Measurements from ENCODE around the gene RER1.

Gene RER1

DNA sequence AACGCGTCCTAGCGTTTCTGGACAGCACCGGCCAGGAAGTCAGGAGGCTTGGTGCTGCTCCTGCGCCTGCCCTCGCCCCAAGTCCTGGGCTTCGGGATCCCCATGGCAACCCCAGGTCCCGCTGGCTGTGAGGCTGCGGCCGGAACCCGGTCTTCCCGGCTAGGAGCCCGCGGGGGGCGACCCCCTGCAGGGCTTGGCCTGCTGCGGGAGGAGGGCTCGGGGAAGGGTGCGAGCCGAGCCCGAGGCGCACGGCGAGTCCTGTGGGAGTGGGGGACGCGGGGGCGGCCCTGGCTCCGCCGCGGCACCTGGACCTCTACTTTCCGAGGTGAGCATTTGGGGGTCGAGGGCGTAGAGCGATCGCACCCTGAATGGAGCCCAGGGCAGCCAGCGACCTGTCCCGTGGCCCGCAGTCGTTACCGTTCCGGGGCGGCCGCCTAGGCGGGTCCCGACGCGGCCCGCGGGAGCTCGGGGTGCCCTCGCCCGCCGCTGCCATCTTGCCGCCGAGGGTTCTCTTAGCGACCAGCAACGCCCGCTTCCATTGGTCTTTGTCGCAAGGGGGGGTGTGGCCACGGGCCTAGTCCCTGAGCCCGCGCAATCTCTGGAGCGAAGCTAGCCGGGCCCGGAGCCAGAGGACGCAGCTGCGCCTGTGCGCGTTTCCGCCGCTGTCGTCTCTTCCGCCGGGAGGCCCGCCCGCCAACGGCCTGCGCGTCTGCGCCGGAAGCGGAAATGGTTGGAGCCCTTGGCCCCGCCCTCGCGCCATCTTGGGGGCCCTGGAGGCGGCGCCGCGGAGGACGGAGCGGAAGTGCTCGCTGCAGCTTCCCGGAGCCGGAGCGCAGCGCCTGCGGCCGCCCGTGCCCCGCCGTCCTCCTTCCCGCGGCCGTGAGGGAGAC is at the start of gene RER1, which contains the start of gene MORN1:
Gene RER1, plus strand, starts transcription at position 801 of the 890 bp plus-strand sequence. CDS start 3,950 bp downstream, outside the sequence.
Gene MORN1, minus strand, starts transcription at position 514 of the 890 bp plus-strand sequence. Its CDS starts 21 bp downstream, at position 493.
- DNase-seq (ENCODE audit: low spot score) = peak; percentile 99

GRCh38 chr1:2342384-2343022 is 49.1 kb upstream of the RER1 start:
- no peak for DNase-seq (ENCODE audit: low spot score)

DNA sequence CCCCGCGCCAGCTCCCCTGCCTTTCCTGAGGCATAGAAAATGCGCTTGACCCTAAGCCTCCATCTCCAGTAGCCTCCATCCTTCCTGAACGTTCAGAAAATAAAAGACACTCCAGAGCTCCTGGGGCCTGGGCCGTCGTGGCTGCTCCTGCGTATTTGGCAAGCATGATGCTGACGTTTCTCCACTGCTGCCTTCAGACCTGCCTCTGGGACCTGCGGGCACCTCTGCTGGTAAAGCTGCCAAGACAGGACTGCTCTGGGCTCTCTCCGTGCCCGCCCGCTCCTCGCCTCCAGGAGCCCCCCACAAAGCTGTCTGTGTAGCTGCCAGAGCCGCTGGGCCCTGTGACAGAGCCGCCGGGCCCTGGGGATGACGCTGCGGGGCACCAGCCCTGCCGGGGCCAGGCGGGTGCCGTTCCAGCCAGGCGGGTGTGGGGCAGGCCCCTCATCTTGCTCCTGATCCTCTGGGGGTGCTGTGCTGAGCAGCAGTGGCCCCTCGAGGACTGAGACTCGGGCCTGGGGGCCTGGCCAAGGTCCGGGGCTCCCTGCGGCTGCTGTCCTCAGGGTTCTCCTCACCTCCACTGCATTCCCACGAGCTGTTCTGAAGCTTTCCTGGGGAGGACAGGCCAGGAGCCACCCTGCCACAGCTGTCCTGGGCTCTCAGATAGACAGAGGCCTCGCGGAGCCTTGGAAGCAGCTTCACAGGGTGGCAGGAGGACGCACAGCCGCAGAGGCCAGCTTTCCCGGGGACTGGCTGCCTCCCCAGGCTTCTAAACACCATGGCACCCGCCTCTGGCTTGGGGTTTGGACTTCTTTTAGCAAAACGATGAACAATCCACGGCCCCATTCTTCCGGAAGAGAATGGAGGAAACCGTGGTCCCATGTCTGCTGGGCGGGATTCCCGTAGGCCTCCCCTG is 48.4 kb upstream of the RER1 start:
- DNase-seq (ENCODE audit: low spot score) = no peak

GRCh38 chr1:2344121-2344681 is 47.4 kb upstream of the RER1 start:
- no peak for DNase-seq (ENCODE audit: low spot score)

DNA sequence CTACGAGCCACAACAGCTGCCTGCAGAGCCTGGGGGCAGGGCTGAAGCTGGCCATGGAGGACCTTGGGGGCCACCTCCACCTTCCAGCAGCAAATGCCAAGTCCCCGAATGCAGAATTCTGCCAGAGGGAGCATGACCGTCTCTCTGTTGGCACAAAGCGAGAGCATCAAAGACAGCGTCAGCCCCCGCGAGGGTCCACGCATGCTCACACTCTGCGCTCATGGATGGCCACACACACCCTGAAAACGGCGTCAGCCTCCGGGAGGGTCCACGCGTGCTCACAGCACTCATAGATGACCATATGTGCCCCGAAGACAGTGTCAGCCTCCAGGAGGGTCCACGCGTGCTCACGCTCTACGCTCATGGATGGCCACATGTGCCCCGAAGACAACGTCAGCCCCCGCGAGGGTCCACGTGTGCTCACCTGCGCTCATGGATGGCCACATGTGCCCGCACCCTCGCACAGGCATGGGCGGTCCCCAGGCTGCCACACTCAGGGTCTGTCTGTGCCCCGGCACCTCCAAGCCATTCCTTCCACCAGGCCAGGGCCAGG is 46.8 kb upstream of the RER1 start:
- no peak for DNase-seq (ENCODE audit: low spot score)

DNA sequence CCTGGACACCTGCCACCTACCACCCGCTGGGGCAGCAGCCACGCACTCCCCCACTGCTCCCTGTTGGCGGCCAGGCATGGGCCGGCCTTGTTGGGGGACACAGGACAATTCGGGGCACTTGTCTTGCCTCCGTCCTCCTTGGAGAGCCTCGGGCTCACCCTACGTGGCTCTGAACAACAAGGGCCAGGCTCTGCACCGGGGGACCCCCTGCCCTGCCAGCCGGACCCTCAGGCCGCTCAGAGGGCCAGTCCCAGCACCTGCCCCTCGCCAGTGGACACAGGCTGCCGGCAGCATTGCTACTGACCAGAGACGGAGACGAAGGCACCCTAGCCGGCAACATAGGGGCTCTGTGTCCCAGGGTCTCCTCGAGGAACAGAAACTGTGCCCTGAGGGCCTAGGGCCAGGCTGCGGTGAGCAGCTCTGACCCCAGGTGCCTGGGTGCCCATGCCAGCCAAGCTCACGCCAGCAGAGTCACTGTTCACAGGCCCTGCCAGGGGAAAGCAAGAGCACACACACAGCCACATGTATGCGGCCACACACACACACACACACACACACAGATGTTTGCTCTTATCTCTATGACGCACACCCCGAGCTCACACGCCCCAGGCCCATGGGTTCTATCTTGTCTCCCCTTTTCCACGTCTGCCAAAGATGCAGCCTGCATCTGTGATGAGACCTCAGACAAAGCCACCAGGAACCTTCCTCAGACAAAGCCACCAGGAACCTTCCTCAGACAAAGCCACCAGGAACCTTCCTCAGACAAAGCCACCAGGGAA is 46.2 kb upstream of the RER1 start:
- no peak for DNase-seq (ENCODE audit: low spot score)

GRCh38 chr1:2346691-2347408 is 44.8 kb upstream of the RER1 start:
- DNase-seq (ENCODE audit: low spot score) = no peak

DNA sequence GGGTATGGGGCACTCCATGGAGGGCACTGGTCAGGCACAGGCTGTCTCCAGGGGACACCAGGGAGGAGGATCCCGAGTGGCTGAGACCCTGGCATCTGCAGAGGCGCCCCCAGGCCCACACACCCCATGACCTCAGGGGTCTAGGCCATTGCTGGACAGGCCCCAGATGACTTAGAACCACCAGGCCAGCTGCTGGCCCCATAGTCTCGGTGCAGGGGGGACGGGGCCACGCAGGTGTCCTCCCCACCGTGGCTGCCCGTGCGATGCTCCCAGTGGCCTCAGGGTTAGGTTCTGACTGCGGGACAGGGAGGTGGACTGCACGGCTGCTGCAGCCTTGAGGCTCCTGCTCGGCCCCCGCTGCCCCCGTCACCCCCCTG is 44.2 kb upstream of the RER1 start:
- no peak for DNase-seq (ENCODE audit: low spot score)

- no peak for DNase-seq (ENCODE audit: low spot score)
Observed at GRCh38 chr1:2347896-2348295, 43.7 kb upstream of the RER1 start.

DNA sequence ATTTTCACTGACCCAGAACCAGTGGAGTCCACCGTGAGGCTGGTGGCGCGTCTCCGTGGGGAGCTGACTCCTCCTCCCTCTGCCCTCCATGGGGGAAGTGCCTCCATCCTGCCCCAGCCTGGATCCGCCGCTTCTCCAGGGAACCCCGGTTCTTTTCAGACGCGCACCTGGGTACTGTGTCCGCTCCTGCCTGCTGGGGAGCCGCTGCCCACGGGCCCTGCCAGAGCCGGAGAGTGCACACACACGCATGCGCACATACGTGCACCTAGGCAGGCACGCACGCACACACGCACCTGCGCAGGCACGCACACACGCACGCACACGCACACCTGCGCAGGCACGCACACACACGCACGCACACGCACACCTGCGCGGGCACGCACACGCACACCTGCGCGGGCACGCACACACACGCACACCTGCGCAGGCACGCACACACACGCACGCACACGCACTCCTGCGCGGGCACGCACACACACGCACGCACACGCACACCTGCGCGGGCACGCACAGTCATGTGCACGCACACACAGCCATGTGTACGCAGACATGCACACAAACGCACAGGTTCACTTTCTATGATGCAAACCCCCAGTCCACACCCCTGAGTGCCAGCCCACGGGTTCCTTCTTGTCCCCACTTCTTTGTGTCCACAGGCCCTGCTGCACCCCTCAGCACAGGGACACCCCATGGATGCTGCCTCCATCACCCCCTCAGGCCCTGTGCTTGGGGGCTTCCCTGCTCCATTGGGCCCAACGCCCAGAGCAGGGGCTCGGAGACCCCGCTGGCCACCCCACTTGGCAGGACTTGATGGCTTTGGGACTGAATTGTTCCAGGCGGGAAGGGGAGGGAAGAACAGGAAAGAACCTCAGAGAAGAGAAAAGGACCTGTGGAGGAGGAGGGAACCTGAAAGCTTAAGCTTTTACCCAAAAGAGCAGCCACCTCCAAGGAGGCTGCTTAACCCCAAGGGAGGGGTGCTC is 43.0 kb upstream of the RER1 start:
- DNase-seq (ENCODE audit: low spot score) = no peak

- no peak for DNase-seq (ENCODE audit: low spot score)
Observed at GRCh38 chr1:2349806-2350205, 41.8 kb upstream of the RER1 start.

GRCh38 chr1:2350501-2350900 is 41.1 kb upstream of the RER1 start:
- no peak for DNase-seq (ENCODE audit: low spot score)

DNA sequence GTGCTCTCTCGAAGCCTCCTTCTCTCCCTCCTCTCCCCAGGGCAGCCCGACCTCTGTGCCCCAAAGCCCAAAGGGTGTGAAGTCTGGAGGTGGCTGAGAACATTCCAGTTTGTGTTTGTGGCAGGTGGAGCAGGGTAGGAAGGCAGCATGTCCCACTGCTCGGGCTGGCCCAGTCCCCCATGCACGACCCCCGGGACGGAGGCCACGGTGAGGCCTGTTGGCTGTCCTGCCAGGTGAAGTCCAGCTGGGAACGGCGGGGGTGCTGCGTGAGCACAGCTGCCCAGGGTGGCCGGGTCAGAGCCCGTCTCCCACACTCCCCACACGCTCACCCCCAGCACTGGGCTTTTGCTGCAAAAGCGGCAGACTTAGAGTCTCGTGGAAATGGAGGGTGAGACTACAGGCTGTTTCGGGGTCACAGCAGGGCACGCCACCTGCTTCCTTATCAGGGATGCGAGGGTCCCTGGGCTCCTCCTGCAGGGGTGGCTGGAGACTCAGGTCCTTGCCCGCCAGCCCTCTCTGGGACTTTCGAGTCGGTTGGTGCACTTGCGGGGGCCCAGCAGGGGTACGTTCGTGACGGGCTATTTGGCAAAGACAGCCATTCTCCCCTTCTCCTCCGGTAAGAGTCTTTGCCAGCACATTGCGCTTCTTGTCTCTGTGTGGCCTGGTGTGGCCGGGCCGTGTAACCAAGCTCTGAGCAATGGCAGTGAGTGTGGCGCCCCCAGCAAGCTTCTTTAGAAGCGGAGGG is 40.6 kb upstream of the RER1 start:
- DNase-seq (ENCODE audit: low spot score) = no peak

- DNase-seq (ENCODE audit: low spot score) = no peak
Observed at GRCh38 chr1:2351723-2352122, 39.9 kb upstream of the RER1 start.

DNA sequence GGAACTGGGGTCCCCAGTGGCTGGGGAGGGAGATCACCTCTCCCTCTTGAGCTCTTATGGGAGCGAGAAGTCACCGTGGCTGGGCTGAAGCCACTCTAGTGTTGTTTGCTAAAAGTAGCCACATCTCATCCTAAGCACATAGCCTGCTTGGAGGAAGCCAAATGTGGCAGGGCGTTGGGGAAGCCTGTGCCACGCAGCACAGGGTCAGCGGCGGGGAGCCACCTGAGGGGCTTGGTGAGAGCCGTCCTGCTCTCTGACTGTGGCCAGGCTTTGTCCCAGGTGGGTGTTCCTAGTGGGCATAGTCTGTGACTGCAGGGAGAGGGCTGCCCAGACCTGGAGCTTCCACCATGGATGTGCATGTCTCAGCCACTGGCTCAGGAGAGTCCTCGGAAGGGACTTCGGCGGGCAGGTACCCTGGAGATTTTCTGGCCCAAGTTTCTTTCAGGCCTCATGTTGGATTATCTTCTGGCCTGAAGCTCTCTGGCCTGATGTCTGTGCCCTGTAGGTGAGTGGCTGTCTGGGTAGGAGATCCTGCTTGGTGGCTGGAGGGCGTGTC is 39.2 kb upstream of the RER1 start:
- DNase-seq (ENCODE audit: low spot score) = no peak

DNA sequence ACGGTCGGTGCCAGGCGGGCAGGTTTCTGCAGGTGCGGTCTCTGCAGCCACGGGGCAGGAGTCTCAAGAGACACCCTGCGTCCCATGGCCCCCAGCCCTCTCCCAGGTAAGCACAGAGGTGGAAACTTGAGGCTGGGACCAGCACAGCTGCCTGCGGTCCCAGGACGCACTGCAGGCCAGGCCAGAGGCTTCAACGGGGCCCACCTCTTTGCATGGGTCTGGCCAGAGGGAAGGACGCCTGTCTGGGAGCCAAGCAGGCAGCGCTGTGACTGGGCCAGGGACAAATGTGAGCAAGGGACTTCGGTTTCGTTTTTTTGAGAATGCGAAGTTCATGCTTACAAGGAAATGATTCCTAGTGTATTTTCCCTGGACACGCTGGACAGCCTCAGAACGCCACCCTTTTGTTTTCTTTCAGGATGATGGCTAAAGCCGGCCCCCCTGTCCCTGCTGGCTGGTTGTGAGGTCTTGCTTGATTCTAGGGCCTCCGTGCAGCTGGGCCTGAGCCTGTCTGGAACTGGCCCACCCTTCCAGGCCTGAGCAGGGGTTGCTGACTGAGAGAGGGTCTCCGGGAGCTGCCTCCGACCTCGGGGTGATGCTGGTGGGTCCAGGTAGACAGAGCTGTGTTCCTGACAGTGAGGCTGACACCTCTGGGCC is 38.6 kb upstream of the RER1 start:
- DNase-seq (ENCODE audit: low spot score) = no peak

Data from ecto neural progenitor cell (in vitro differentiated cells).